GM18508 (cell line): Measurements from ENCODE around the gene UBE2U.

Source experiments
- ATAC-seq: cut with Tn5 transposase; IDR thresholded peaks from one replicate; pipeline ENCODE4 v1.9.1; 2021; ENCODE audit warnings: moderate number of reproducible peaks; ENCODE audit not compliant: insufficient read depth, unreplicated experiment

Gene UBE2U, protein sequence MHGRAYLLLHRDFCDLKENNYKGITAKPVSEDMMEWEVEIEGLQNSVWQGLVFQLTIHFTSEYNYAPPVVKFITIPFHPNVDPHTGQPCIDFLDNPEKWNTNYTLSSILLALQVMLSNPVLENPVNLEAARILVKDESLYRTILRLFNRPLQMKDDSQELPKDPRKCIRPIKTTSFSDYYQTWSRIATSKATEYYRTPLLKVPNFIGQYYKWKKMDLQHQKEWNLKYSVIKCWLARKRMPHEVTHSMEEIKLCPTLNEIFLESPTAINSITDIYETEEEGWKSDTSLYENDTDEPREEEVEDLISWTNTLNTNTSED

DNA sequence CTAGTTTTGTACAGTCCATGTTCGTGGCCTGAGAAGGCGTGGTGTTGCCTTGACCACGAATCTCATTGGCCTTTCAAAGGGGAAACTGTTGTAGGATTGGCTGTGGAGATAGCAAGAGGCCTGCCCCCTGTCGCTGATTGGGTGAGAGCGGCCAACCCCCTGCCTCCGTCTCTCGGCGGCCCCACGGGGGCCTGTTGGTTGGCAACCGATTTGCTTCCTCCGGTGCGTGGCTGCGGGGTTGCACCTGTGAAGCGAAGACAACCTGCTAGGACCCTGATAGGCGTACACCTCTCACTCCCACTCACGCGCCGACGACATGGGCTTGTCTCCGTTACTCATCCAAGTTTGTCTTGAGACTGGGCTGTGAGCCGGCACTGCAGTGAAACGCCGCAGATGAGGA, at the start of gene UBE2U:
Gene UBE2U, plus strand, starts transcription at position 204 of the 400 bp plus-strand sequence. CDS start 428 bp downstream, outside the sequence.
- ATAC-seq: no peak

DNA sequence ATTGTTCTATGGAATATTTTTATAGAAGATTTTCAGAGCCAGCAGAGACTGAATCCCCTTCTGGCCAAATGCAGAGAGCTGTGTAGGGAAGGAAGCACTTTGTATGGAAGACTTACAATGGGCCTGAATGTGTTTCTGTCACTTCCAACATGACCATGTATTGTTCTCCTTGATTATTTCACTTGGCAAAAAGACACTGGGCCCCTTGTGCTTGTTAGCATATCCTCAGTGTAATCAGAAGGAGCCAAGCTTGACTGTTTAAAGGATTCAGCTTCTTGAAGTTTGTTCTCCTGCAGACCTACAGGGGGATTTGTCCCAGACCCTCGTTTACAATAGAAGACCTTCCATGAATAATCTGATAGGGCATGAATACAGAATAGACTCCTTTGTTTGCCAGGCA, 48.1 kb upstream of the UBE2U start:
- ATAC-seq: no peak

- ATAC-seq: no peak
These were observed 42.0 kb upstream of the UBE2U start for GRCh38 chr1:64161357-64161941.

DNA sequence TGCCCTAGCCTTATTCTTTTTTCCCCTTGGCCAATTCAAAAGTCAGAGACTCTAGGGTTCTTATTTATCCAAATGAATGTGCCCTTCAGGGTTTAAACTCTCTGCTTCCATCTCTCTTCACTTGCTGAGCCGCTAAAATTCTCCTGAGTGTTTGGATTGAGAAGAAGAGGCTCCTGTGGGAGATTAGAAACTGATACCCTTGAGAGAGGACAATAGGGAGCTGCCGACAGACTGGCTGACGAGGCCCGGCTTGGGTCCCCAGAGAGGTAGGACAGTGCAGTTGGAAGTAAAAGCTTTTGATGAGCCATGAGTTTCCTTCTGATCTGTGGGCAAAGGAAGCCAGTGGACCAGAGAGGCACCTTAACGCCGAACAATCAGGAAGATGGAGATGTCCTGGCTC, 41.3 kb upstream of the UBE2U start:
- ATAC-seq: no peak

GRCh38 chr1:64162804-64163203, 40.6 kb upstream of the UBE2U start:
- ATAC-seq: no peak

DNA sequence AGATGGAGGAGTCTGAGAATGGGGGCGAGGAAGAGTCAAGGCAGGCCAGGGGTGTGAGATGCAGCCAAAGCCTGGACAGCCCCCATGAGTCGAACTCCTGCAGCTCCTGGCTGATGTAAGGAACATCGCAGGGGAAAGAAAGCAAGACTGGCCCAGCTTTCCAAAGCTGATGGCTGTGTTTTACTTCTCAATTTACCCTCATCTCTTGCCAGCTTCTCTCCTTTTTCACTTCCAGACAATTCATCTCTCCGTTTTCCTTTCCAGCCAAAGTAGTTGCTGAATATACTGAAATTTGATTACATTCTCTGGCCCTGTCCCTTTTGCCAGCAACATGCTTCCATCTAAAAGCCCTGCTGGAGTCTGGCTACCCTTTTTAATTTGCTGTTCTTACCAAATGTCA, 40.0 kb upstream of the UBE2U start:
- ATAC-seq: no peak

DNA sequence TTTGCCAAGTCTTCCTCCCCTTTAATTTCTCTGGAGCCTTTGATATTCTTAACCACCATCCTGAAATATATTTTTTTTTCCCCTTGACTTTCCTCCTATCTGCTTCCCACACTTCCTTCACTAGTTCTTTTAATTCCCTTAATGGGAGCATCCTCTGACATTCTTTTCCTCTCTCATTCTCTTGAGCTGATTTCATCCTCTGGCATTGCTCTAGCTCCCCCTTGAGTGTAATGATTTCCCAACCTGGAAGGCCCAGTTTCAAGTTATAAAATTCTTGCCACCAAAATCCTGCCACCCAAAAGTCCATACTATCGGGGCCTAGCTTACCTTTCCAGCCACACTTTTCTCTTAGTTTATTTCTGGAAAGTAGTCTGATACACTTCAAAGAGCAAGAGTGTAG, 39.5 kb upstream of the UBE2U start:
- ATAC-seq: no peak

DNA sequence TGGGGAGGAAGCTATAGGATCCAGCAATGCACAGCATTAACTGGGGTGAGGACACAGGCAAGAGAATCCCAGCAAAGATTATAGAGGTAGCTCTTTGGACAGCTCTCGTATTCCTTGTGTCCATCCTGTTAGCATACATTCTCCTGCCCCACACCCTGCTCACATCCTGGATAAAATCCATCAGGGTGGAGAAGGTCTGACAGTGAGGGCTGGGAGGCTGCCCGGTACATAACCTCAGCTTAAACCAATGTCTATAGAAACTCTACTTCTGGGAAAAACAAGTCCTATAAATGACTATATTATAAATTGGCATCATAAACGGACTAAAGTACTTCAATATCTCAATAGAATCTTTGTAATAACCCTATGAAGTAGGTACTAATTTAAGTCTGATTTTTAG, 36.8 kb upstream of the UBE2U start:
- ATAC-seq: no peak

DNA sequence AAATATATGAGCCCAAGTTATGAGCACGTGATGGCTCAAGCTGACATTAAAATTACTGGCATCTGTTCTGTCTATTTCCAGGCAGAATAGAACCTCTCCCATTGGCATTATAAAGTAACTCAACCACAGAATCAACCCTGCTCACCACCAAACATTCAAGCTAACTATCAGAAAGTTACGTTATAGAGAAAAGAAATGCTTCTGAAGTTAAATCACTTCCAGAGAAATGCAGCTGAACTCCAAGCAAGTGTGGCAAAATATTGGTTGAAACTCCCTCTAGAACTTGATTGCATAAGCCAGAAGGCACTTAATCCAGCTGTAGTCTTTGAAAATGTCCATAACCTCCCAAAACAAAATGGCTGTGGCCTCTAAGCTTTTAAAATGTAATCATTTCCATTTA, 36.2 kb upstream of the UBE2U start:
- no peak for ATAC-seq

- ATAC-seq: no peak
These were observed 32.2 kb upstream of the UBE2U start for GRCh38 chr1:64171246-64171645.

DNA sequence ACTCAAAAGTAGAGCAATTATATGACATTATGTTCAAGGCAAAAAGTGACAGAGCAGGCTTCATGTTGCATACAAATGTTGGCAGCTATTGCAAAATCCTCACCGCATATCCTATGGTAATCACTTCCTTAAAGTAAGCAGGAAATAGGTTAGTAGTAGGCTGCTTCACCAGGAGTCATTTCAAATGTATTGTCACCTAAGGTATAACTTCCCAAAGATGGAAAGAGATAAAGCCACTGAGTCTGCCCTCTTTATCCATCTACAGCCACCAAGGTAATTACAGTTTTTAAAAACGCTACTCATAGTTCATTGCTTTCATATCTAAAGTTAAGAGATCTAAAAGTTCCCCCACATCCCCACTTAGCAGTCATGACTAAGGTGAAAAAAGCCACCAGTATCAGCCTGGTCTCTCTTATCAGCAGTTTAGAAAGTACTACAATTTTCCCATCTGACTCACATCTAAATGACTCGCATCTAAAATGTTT, 31.6 kb upstream of the UBE2U start:
- peak; percentile 58 for ATAC-seq

DNA sequence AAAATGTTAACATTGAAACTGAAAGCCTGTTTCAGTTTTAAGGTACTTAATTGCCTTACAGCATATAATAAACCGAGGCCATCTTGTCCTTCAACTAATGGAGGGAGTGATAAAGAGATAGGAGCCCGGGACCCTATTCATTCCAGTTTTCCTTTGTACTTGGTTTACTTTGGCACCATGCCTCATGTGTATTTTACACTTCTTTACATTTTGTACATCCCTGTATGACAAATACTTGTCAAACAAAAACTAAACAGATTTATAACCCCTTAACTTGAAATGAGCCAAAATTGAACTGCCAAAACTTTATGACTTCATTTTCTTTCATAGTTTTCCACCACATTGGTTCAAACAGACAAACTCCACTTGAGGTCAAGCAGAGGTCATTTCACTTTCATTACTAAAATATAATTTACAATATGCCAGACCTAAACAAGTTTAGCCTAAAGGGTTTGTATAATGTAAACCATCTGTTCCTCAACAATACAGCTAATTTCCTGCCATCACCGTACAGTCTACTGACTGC, 30.9 kb upstream of the UBE2U start:
- no peak for ATAC-seq

- no peak for ATAC-seq
These were observed 30.0 kb upstream of the UBE2U start for GRCh38 chr1:64173336-64173940.

DNA sequence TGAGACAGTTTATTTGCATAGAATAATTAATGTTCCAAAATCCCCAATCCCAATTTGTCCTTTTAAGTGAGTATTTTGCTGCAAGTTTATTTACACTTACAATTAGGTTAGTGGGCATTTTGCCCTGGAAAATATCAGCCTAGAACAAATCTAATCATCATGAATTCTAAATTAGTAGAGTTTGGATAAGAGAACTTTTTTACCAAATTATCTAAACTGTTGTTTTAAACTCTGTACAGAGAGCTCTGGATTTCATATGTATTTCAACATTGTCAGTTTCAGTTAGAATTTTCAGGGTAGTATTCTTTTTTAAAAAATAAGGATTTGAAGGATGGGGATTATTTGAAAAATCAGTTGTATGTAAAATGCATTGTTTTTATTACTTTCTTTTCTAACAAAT, 27.8 kb upstream of the UBE2U start:
- ATAC-seq: no peak

DNA sequence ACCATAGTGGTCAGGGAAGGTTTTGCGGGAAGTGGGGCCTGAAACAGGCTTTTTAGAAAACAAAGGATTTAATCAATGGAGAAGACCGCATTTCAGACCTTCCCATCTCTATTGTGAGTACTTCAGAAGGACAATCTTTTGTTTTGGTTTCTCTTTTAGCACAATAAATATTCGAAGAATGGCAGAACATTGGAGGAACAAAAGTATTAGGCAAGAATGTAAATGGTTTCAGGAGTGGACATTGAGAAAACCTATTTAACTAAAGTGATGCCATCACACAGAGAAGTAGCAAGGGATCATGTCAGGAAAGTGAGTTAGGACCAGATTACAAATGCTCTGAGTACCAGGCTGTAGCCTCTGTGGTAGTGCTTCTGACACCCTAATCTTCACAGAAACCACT, 26.8 kb upstream of the UBE2U start:
- no peak for ATAC-seq

- no peak for ATAC-seq
These were observed 23.8 kb upstream of the UBE2U start for GRCh38 chr1:64179588-64179987.

DNA sequence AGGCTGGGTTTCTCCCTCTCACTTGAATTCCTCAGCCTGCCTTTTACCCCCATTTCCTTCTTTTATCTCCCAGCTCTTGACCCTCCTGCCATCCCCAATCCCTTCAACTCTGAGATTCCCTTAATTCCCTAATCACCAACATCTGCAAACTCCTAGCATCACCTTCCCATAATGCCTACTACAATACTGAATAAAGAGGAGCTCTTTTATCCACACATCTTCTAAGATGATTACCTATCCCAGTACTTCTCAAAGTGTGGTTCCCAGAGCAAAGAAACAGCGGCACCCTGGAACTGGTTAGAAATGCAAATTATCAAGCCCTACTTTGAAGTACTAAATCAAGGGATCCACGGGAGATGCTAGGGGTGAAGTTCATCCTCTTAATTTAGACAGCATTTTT, 21.2 kb upstream of the UBE2U start:
- no peak for ATAC-seq

DNA sequence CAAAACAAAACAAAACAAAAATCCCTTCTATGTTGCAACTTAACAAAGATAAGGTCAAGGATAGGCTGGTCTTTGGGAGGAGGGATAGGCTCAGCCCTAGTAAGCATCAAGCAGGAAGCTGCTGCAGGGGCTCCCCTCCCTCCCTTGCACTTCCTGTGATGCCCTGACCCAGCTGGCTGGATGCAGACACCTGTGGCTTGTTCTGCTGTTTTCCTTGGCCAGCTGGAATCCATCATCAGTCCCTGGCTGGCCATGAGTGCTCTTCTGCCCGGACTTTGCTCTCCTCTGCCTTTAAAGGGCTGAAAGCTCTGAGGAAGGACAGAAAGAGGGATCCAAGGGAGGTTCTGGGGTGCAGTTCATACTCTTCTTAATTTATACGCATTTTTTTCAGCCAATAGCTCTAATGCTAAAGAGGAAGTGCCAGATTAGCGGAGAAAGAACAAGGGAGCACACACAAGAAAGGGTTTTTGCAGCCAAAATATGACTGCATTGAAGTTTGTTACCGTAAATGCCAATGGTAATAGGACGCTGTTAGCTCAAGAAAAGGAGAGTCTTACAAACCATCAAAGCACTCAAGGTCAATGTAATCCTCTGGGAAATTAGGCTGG, 19.9 kb upstream of the UBE2U start:
- no peak for ATAC-seq

GRCh38 chr1:64184003-64184440, 19.4 kb upstream of the UBE2U start:
- no peak for ATAC-seq

GRCh38 chr1:64186138-64186897, 17.1 kb upstream of the UBE2U start:
- ATAC-seq: no peak
